NCI-H2029 (cell line): ENCODE data around the gene INSM1.

ENCODE experiments used
- DNase-seq: peaks from one replicate; lab custom pipeline; 2025; lab: John Stamatoyannopoulos, UW

Gene INSM1

GRCh38 chr20:20362774-20363433 is 5.0 kb upstream of the INSM1 start:
- peak; percentile 92 for DNase-seq

- peak; percentile 74 for DNase-seq
Observed at GRCh38 chr20:20363434-20363798, 4.5 kb upstream of the INSM1 start.

GRCh38 chr20:20363799-20364592 is 3.9 kb upstream of the INSM1 start:
- peak; percentile 96 for DNase-seq

- DNase-seq = peak; percentile 43
Observed at GRCh38 chr20:20364593-20365479, 3.1 kb upstream of the INSM1 start.

- DNase-seq = no peak
Observed at GRCh38 chr20:20365480-20366161, 2.3 kb upstream of the INSM1 start.

DNA sequence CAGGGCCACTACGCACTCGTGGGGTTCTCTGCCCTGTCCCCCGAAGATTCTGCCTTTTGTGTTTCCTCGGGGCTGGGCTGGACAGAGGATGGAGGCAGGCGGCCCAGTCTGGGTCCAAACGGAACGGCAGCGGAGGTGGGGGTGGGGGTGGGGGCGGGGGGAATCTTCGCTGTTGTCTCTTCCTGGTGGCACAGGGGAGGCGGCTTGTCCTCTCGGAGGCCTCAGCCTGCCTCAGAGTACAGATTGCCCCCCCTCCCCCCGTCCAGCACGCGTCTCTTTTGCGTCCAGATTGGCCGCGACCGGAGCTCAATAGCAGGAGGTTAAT is 1.4 kb upstream of the INSM1 start:
- peak; percentile 86 for DNase-seq

- no peak for DNase-seq
Observed at GRCh38 chr20:20366876-20367574, 879 bp upstream of the INSM1 start.

DNA sequence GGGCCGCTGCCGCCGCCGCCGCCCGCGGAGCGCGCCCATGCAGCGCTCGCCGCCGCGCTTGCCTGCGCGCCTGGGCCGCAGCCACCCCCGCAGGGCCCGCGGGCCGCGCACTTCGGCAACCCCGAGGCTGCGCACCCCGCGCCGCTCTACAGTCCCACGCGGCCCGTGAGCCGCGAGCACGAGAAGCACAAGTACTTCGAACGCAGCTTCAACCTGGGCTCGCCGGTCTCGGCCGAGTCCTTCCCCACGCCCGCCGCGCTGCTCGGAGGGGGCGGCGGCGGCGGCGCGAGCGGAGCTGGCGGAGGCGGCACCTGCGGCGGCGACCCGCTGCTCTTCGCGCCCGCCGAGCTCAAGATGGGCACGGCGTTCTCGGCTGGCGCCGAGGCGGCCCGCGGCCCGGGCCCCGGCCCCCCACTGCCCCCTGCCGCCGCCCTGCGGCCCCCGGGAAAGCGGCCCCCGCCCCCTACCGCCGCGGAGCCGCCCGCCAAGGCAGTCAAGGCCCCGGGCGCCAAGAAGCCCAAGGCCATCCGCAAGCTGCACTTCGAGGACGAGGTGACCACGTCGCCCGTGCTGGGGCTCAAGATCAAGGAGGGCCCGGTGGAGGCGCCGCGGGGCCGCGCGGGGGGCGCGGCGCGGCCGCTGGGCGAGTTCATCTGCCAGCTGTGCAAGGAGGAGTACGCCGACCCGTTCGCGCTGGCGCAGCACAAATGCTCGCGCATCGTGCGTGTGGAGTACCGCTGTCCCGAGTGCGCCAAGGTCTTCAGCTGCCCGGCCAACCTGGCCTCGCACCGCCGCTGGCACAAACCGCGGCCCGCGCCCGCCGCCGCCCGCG is 730 bp downstream of the INSM1 start:
- no peak for DNase-seq

DNA sequence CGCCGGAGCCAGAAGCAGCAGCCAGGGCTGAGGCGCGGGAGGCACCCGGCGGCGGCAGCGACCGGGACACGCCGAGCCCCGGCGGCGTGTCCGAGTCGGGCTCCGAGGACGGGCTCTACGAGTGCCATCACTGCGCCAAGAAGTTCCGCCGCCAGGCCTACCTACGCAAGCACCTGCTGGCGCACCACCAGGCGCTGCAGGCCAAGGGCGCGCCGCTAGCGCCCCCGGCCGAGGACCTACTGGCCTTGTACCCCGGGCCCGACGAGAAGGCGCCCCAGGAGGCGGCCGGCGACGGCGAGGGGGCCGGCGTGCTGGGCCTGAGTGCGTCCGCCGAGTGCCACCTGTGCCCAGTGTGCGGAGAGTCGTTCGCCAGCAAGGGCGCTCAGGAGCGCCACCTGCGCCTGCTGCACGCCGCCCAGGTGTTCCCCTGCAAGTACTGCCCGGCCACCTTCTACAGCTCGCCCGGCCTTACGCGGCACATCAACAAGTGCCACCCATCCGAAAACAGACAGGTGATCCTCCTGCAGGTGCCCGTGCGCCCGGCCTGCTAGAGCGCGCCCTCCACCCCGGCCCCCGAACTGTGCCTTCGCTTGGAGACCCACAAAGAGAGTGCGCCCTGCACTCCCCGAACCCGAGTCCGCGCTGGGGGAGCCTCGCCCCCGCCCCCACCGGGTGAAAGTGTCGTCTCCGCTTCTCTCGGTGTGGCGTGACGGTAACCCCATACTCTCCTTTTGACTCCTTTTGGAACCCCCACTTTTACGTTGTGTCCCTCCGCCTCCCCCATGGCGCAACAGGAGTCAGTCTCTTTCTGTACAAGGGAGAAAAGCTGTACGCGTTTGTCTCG is 1.6 kb downstream of the INSM1 start:
- DNase-seq = peak; percentile 58

- no peak for DNase-seq
Observed at GRCh38 chr20:20370094-20370575, 2.2 kb downstream of the INSM1 start.

DNA sequence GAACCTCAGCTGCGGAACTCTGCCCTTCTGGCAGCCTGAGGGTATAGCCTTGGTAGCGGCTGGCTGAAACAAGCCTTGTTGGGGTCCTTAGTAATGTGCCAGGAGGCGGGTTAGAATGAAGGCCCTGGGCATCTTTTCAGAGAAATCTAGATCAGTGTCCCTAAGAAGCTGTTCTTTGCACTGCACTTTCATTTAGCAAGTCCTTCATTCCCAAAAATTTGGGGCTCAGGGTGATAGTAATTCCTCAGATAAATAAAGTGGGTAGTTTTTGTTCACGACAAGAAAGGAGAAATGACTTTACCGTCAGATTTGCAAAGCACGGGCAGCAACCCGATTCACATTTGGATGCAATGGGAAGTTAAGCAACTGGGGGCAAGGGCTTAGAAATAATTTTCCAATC is 3.2 kb downstream of the INSM1 start:
- no peak for DNase-seq

- no peak for DNase-seq
Observed at GRCh38 chr20:20371681-20372080, 3.8 kb downstream of the INSM1 start.

GRCh38 chr20:20373091-20373571 is 5.2 kb downstream of the INSM1 start:
- no peak for DNase-seq

- DNase-seq = peak; percentile 95
Observed at GRCh38 chr20:20375862-20376261, 8.0 kb downstream of the INSM1 start.

DNA sequence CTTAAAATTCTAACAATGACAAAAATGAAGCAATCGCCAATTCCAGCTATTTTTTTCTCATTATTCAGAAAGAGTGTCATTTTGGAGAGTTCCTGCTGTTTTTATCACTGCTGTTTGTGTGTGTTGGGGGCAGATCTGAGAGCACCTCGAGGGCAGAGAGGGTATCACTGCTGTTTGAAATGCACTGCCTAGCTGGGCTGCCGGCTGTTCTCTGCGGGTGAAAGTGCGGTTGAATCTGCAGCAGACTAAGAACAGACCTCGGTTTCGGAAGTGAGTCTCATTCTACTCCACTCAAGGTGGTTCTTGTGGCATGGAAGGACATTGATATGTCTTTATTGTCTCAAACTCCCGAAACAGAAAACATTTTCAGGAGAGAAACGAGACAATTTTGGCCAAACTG is 18.3 kb downstream of the INSM1 start:
- no peak for DNase-seq

DNA sequence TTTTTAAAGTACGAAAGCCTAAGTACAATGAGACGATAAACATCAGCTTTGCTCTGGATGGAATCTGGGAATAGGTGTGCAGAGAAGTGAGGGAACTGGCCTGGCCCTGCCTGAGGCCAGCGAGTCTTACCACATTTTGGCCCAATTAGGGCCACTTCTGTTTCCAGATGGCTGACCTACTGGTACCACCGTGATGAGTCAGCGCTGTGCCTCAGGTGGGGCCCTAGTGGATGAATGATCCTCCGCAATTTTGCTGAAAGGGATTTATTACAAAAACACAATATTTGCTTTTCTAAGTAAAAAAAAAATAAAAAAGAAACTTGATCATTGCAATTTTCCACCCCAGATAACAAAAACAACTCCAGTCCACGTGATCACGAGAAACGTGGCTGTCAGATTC is 22.5 kb downstream of the INSM1 start:
- DNase-seq = no peak

DNA sequence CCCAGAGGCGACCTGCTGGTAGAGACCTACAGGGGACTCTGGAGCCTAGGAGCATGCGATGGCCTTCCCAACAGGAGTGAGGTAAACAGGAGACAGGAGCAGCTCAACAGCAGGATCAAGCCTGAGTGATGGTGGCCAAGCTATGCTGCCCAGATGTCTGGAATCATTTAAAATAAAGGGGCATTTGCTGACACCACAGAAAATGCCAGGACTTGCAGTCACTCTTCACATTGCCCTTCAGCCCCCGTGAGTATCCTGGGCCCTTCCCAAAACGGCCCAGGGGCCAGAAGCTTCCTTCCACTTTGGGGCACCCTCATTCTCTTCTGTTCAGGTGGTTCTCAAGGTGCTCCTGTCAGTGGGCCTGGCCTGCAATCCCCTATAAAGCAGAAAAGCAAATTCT is 23.2 kb downstream of the INSM1 start:
- no peak for DNase-seq

DNA sequence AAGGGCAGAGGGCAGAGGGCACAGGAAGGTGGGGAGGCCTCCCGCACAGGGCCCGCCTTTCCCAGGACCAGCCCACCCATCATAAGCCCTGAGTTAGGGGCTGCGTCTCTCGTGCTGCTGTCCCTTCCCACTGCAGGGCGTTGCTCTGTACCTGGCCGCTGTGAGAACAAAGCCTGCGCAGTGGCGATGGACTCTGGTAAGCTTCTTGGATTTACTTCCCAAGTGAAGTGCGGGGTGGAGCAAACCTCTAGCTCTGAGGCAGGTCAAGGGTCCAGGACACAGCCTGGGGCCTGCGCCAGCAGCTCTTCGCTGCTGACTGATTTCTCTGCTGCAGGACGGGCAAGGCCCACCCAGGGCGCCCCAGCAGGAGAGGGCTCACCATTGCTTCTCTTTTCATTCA is 23.9 kb downstream of the INSM1 start:
- DNase-seq = no peak
